ENCODE data around the gene USP9X.
"Not testable (repeated sequence)": the region's sequence is repeated elsewhere in the genome, so short reads cannot be mapped to it uniquely, and the experiment has no call there.

USP9X gene

DNA sequence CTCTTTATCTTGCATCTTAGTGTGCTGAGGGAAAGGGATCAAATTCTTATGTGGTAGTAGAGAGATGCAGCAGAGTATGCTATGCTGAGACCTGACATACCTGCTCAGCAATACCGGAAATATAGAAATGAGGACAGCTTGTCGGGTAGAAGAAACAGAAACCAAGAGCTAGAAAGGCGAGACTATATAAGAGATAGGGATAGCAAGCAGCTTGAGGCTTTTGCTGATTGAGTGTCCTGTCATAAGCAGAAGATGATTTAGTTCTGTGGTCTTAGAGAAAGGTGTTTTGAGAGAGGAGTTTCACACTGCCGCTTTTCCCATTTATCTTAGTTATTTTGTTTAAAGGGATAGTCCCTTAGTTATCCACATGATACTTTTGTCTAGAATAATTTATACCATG is 31.7 kb downstream of the USP9X start:
- in situ Hi-C loops (cut with MboI; ENCODE audit: low pct_unique_long_range_greater_than_20kb, low sequenced_read_pairs) = no loop called here
- no peak for DNase-seq

DNA sequence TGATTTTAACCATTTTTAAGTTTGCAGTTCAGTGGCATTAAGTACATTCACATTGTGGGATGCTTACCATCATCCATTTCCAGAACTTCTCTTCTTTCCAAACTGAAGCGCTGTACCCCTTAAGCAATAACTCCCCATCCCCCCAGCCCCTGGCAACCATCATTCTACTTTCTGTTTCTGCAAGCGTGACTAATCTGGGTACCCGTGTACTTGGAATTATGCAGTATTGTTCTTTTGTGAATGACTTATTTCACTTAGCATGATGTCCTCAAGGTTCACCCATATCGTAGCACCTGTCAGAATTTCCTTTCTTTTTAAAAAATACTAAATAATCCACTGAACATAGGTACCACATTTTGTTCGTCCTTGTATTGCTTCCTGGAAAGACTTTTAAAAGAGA is 32.9 kb downstream of the USP9X start:
- DNase-seq = no peak
- in situ Hi-C loops (cut with MboI; ENCODE audit: low pct_unique_long_range_greater_than_20kb, low sequenced_read_pairs) = no loop called here

DNA sequence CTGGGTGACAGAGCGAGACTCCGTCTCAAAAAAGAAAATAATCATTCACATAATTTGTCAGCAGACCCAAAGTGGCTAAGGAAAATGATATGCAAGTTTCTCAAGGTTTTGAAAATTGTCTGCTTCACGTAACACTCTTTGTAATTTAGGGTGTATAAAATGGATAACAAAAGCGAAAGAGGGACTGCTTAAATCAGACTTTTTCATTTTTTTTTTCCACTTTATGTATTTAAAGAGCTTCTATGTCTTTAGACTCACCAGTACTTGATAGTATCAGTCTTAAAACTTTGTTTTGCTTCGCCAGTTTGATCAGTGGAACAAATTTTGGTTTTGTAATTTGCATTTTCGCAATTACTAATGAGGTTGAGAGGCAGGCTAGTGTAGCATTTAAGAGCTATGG is 34.6 kb downstream of the USP9X start:
- in situ Hi-C loops (cut with MboI; ENCODE audit: low pct_unique_long_range_greater_than_20kb, low sequenced_read_pairs) = no loop called here

DNA sequence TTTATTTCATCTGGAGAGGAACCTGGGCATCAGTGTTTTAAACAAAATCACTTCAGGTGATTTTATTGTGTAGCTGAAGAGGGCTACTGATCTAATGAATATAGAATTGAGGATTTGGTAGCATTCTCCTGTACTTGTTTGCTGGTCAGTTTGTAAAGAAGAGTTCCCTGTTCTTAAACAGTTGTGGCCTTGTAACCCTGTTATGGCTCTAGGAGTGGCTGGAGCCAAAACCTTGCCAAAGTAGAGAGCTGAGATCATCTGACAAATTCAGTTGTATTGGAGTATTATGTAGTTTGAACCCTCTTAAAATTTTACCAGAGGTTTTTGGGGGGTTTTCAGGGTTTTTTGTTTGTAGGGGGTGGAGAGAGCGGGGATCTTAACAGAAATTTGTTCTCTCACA is 36.5 kb downstream of the USP9X start:
- DNase-seq = no peak
- in situ Hi-C loops (cut with MboI; ENCODE audit: low pct_unique_long_range_greater_than_20kb, low sequenced_read_pairs) = no loop called here

More for the DNA sequence above, 34.6 kb downstream of the USP9X start:
- no peak for DNase-seq

DNA sequence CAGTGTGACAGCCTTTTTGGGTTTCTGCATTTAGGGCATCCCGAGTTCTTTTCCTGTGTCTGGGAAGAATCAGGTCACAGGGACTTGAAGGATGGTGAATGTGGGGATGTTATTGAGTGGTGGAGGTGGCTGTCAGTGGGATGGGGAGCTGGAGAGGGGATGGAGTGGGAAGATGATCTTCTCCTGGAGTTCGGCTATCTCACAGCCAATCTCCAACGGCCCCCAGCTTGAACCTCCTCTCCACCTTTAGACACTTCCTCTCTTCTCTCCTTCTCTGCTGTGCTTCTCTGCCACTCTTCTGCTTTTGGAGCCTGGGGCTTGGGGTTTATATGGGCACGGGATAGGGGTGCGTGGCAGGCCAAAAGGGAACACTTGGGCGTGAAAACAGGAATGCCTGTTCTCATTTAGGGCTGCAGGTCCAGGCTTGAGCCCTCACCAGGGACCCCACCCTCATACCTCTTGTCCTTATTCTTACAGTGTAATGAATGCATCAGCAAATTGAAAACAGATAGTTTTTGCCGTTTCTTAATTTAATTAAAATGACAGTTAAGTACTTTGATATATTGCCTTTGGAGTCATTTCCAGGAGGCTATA is 37.5 kb downstream of the USP9X start:
- peak; percentile 38 for DNase-seq
- in situ Hi-C loops (cut with MboI; ENCODE audit: low pct_unique_long_range_greater_than_20kb, low sequenced_read_pairs) = no loop called here

DNA sequence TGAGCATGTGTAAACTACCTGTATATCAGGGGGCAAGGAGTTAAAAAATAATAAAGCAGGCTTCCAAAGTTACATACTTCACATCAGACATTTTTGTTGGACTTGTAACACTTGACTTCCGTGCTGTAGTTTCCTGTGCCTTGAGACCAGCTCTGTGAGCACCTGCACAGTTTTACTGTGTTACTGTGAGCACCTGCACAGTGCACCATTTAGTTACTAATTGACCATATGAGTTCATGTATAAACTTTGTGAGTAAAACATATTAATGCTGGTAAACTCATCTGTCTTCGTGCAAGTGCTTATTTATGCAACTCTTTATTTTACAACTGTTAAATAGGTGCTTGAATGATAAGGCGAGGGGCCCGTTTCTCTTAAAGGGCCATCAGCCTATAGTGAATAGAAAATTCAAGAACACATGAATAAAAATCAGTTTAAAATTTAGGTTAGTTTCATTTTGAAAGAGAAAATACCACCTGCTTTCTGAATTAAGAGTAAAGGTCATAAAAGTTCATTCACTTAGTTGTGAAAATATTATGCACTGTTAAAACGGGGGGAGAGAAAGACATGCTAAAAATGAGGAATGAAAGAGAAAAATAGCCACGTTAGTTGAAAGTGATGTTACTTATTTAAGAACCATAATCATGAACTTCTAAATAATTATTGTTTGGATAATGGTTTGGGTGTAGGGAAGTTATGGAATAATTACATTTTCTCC is 42.4 kb downstream of the USP9X start:
- in situ Hi-C loops (cut with MboI; ENCODE audit: low pct_unique_long_range_greater_than_20kb, low sequenced_read_pairs) = no loop called here
- DNase-seq = no peak

DNA sequence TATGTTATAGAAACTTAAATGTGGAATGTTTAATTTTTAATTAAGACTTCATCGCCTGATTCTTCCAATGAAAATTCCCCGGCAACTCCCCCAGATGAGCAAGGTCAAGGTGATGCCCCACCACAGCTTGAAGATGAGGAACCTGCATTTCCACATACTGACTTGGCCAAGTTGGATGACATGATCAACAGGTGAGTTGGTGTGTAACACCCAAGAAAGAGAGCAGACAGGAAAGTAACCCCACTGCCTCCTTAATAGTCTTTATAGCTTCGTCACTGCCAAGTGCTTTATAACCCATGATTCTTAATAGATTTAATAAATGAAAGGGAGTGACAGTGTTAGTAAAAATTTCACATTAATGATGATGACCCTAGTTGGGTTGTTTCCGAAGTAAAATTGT is 43.7 kb downstream of the USP9X start:
- in situ Hi-C loops (cut with MboI; ENCODE audit: low pct_unique_long_range_greater_than_20kb, low sequenced_read_pairs) = no loop called here
- DNase-seq = no peak

DNA sequence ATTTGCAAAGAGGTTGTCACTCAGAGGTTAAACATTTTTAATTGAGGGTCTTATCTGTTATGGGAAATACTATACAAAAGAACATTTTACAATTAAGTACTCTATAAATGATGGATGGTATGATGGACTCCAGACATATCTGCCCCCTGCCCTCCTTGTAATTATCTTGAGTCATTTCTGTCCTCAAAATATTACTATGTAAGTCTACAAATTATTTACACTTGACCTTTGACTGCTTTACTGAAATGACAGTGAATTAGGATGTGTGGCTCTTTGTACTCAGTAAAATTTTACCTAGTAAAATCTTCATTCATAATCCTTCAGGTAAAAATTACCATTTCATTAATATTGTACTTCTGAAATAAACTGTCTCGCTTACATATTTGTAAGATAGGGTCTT is 46.5 kb downstream of the USP9X start:
- in situ Hi-C loops (cut with MboI; ENCODE audit: low pct_unique_long_range_greater_than_20kb, low sequenced_read_pairs) = no loop called here
- DNase-seq = no peak

DNA sequence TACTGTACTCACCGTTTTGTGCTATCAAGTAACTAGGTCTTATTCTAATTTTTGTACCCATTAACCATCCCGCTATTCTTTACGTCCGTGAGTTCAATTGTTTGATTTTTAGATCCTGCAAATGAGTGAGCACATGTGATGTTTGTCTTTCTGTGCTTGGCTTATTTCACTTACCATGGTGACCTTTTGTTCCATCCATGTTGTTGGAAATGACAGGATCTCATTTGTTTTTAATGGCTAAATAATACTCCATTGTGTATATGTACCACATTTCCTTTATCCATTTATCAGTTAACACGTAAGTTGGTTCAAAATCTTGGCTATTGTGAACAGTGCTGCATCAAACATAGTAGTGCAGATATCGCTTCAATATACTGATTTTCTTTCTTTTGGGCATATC is 48.3 kb downstream of the USP9X start:
- in situ Hi-C loops (cut with MboI; ENCODE audit: low pct_unique_long_range_greater_than_20kb, low sequenced_read_pairs) = no loop called here
- DNase-seq = no peak

DNA sequence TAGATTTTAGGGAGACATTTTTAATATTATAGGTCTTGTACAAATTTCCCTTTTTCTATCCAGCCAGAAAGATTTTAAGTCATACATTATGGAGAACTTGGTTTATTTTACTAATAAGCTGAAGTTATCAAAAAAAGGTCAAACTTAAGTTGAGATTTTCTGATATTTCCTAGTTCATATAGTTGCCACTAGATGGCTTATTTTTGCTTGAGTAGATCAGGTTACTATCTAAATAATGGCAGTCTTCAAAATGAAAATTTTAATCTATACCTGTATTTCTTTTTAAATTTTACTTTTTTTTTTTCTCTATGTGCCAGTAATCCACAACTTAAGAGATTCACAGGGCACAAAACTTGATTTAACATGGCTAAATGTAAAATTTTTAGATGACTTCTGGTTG is 52.3 kb downstream of the USP9X start:
- in situ Hi-C loops (cut with MboI; ENCODE audit: low pct_unique_long_range_greater_than_20kb, low sequenced_read_pairs) = no loop called here
- peak; percentile 28 for DNase-seq

DNA sequence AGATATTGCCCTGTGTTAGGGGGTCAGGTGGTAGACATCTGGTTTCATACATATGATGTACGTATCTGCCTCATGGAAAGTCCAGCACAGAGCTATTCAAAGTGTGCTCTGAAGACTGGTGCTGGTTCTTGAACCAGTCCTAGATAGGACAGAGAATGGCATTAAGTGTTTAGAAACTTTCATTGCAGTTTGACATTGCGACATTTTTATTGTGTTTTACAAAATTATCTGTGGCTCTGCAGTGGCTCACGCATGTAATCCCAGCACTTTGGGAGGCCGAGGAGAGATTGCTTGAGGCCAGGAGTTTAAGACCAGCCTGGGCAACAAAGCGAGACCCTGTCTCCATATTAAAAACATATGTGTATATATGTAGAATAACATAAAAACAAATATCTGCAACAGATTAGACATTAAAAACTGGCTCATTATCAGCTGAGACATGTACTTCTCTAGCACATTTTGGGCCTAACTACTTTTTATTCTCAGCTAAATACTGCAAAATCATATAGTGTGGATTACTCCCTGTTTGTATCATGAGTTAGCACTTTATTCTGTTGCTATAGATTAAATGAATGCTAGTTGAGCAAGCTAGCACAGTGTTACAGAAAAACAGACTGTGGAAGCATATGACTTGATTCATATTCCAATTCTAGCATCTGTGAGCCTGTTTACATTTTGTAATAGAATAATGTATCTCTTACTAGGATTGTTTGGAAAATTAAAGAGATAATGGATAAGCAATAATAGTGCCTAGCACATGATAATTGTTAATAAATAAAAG is 57.1 kb downstream of the USP9X start:
- in situ Hi-C loops (cut with MboI; ENCODE audit: low pct_unique_long_range_greater_than_20kb, low sequenced_read_pairs) = no loop called here
- DNase-seq = no peak

DNA sequence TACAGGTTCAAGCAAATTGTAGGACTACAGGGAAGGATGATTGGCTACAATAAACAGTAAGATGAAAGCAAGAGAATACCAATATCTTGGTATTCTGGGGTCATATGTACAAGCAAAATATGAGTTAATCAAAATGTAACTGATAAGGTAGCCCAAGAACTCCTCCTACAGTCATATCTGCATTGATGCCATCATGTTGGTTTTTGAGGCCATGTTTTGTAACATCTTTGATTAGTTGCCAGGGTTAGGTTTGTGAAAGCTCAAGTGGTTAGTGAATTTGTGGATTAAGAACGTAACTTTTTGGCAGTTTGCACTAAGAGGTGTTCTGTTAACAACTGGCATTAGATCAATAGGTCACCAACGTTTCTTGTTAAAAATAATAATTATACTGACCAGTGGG is 59.6 kb downstream of the USP9X start:
- DNase-seq = no peak
- in situ Hi-C loops (cut with MboI; ENCODE audit: low pct_unique_long_range_greater_than_20kb, low sequenced_read_pairs) = no loop called here

DNA sequence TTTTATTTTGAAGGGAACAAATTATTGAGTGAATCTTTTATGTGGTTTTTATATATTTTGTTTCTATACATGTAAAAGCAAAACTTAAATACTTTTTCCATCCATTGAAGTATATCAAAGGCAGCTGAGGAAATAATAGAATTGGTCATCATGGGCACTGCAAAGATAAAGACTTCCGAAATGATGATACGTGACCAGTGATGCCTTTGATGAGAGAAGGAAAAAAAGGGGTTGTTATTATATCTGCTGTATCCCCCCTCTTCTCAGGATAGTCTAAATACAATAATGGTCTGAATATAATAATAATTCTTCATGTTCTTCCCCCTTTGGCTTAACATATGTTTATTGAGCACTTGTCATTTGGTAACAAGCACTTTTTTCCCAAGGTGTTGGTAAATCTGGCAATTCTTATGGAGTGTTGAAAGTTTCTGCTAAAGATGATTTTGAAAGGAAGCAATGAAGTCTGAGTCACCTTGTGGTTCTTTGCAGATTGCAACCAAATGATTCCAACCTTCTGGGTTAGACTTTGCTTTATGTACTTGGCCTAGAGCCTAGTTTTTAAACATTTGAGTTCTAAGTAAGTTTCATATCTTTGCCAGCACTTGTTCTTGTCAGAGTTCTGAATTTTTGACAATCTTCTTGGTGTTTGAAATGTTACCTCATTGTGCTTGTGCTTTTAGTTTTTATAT is 60.8 kb downstream of the USP9X start:
- in situ Hi-C loops (cut with MboI; ENCODE audit: low pct_unique_long_range_greater_than_20kb, low sequenced_read_pairs) = no loop called here

DNA sequence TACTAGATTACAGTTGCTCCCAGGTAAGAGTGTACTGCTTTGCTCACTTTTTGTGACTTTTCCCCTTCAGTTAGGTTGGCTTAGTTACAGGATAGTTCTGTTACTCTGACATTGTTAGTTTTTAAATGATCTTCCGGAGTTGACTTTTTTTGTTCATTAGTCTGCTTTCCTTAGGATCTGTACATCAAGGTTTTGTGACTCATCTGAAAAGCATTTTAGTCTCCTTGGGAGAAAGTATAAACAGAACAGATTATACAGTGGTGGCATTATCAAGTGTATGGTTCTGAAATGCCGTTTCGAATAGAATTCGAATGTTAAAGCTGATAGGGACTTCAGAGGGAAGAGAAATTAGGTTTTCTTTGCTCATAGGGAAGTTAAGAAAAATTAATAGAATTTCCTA is 63.3 kb downstream of the USP9X start:
- no peak for DNase-seq
- in situ Hi-C loops (cut with MboI; ENCODE audit: low pct_unique_long_range_greater_than_20kb, low sequenced_read_pairs) = no loop called here

More for the DNA sequence above, 60.8 kb downstream of the USP9X start:
- DNase-seq = peak; percentile 13

DNA sequence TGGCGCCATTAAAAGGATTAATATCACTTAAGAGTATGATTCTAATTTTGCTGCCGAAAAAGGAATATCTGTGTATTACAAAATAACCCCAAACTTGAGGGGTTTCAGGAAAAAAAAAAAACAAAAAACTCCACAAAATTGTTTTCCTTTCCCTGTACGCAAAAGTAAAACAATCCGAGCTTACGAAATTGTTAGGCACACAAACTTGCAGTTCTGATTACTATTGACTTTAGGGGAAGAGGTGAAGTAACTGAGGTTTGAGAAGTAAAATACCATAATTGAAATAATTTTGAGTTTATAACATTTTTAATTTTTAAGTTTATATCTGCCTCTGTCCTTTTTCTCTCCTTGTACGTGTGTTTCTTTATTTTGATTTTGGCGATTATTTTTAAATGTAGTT is 64.8 kb downstream of the USP9X start:
- in situ Hi-C loops (cut with MboI; ENCODE audit: low pct_unique_long_range_greater_than_20kb, low sequenced_read_pairs) = no loop called here
- no peak for DNase-seq

DNA sequence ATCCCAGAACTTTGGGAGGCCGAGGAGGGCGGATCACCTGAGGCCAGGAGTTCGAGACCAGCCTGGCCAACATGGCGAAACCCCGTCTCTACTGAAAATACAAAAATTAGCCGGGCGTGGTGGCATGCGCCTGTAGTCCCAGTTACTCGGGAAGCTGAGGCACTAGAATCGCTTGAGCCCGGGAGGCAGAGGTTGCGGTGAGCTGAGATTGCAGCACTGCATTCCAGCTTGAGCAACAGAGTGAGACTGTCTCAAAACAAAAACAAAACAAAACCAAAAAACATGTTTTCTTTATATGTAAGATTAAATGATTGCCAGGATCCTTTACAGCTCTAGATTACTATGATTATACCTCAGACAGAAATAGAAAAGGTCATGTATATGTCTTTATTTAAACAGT is 66.5 kb downstream of the USP9X start:
- DNase-seq; in situ Hi-C loops (cut with MboI; ENCODE audit: low pct_unique_long_range_greater_than_20kb, low sequenced_read_pairs): not testable (repeated sequence)

DNA sequence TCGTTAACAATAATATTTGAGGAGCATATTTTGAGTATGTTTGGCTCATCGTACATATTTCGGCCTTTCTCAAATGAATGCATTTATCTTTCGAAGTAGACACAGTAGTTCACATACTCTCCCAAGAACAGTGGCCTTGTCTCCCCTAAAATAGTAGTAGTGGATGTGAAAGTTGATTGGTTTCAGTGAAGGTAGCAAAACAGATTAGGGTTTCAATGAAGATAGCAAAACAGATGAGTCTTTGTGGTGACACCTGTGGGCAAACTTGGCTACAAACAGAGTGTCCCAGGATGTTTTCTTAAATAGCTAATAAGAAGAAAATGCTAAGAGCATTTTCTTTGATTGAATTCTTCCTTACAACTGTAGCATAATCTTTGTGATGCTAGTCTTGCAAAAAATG is 67.0 kb downstream of the USP9X start:
- DNase-seq = no peak
- in situ Hi-C loops (cut with MboI; ENCODE audit: low pct_unique_long_range_greater_than_20kb, low sequenced_read_pairs) = no loop called here

DNA sequence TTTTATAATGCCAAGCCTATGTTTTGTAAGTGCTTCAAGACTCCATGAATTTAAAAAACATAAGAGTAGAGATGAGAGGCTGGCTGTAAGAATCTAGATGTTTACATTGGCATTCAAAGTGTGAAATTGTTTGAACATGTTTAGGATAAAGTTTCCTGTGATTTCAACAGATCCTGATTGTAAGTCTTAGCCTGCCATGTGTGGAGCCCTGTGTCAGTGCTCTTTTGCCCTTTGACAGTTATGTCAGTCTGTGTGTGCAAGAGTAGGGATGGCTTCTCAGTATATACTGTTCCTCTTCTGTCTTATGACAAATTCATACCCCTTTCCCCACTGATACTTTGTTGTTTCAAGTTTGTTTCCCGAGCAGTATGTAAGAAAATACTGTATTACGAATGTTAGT is 68.2 kb downstream of the USP9X start:
- in situ Hi-C loops (cut with MboI; ENCODE audit: low pct_unique_long_range_greater_than_20kb, low sequenced_read_pairs) = no loop called here
- no peak for DNase-seq

DNA sequence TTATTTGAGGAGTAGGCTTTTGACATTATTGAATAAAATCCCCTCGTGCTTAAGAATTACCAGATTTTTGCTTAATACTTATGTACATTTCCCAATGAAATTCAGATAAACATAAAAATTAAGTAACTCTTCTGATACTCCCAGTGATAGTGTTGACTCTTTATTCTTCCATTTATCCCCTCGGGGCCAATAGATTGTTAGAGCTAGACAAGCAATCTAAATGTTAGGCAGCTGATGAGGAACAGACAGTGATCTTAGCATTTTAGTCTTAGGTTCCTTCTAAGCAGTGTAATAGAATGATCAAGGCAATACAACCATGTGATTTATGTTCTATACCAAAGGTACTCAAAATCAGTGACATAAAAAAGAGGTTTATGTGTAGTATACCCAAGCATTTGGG is 68.7 kb downstream of the USP9X start:
- in situ Hi-C loops (cut with MboI; ENCODE audit: low pct_unique_long_range_greater_than_20kb, low sequenced_read_pairs) = no loop called here
- DNase-seq = no peak

DNA sequence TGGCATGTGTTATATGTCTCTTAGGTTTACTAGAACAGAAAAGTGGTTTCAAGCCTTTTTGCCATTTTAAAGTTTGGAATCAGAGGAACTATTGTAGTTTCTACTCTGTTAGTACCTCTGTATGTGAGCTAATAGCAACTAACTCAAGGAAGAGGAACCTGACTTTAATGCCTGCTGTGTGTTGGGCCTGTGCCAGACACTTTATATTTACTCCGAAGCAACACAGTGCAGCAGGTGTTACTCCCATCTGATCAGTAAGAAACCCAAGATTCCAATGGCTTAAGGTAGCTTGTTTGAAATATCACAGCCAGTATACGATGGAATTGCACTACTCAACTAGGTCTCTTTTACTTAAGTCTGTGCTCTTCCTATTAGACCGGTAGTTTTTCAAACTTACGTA is 79.2 kb downstream of the USP9X start:
- in situ Hi-C loops (cut with MboI; ENCODE audit: low pct_unique_long_range_greater_than_20kb, low sequenced_read_pairs) = no loop called here
- DNase-seq = peak; percentile 56
